Vagina (tissue), 2 donors: Measurements from ENCODE around the gene ATAD3B.

ENCODE experiments used
- CTCF ChIP-seq, 3 experiments: fragments of 450-650 bp in 2 of 3; fragments of 200-600 bp in 1 of 3; sonication (generic) in 1 of 3; IDR thresholded peaks; one replicate each; pipeline ENCODE4 v1.5.1; 2017 to 2019; ENCODE audit warnings: antibody characterized with exemption in 3 of 3, mild to moderate bottlenecking in 2 of 3, moderate library complexity in 2 of 3
- POLR2AphosphoS5 ChIP-seq, 2 donors: sonication (generic); formaldehyde crosslinking; IDR thresholded peaks; one replicate each; pipeline ENCODE4 v1.9.0; 2017; ENCODE audit warnings: antibody characterized with exemption in 2 of 2, mild to moderate bottlenecking in 2 of 2, low read depth in 1 of 2; ENCODE audit not compliant: insufficient read depth in 1 of 2

- TF ChIP-seq CTCF (IDR thresholded peaks at IDR 0.05): no peak
- TF ChIP-seq POLR2AphosphoS5 (IDR thresholded peaks at IDR 0.05; ENCODE audit: insufficient read depth in 1 of 2, low read depth in 1 of 2): no peak
These were observed 60.4 kb downstream of the ATAD3B start for GRCh38 chr1:1531947-1532346.
